NCI-H1694 treated with DMSO at 0.1 percent for 48 hours (cell line): ENCODE results near the gene GNB1.
"Not testable (repeated sequence)": the region's sequence is repeated elsewhere in the genome, so short reads cannot be mapped to it uniquely, and the experiment has no call there.

Source experiments
- DNase-seq: peaks from one replicate; lab custom pipeline; 2025; lab: John Stamatoyannopoulos, UW

GNB1 gene

DNA sequence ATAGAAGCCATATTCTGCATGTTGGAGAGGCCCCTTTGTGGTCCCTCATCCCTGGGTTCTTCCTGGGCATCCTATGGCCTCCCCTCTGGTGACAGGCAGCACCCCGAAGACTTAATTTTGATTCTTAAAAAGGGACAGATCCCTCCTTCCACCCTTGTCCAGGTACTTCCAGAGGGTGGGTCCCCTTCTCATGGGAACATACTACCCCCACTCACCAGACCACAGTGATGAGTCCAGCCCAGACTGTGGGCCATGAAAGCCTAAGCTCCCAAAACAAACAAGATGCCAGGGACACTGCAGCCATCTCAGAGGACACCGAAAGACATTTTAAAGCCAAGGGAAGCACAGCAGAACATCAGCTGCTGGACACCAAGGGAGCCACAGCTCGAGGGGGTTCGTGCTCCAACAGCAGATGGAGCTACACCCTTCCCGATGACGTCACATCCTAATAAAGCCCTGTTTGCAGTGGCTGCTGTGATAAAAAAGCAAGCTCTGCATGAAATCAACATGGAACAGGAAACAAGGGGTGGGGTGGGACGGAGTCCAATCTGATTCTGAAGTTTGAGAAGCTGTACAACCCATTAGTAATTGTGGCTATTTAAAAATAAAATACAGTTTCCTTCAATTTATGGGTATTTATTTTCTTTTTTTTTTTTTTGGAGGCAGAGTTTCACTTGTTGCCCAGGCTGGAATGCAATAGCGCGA lies 32.4 kb downstream of the GNB1 start:
- DNase-seq, result peak; percentile 22

DNA sequence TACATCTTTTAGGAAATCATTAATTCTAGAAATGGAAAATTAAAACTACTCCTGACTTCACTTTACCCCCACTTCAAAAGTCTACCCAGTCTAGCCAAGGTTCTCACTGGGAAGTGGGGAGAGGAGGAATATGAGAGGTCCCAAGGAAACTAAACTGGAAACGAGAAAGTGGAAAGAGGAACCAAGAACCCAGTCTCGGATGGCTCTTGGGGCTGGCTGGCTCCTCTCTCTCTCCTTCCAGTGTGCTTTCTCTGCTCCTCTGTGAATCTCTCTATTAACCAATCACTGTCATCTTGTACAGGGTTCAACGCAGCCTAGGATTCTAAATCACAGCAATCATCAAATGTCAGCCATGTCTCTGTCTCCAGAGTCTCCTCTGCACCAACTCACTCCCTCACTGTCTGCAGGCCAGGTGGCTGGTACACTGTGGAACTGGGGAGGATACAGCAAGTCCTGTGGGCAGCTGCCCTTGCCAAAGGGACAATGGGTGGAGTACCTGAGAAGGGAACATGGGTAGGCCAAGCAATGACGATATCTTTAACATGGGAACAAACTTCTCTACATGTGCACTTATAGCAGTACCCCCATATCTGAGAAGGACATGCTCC lies 33.7 kb downstream of the GNB1 start:
- DNase-seq, result no peak

DNA sequence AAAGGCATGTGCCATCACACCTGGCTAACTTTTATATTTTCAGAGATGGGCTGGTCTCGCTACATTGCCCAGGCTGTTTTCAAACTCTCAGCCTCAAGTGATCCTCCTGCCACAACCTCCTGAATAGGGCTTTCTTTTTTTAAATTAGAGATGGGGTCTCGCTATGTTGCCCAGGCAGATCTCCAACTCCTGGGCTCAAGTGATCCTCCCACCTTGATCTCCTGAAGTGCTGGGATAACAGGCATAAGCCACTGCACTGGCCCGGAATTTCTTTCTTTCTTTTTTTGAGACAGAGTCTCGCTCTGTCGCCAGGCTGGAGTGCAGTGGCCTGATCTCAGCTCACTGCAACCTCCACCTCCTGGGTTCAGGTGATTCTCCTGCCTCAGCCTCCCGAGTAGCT lies 34.7 kb downstream of the GNB1 start:
- DNase-seq, result not testable (repeated sequence)

DNA sequence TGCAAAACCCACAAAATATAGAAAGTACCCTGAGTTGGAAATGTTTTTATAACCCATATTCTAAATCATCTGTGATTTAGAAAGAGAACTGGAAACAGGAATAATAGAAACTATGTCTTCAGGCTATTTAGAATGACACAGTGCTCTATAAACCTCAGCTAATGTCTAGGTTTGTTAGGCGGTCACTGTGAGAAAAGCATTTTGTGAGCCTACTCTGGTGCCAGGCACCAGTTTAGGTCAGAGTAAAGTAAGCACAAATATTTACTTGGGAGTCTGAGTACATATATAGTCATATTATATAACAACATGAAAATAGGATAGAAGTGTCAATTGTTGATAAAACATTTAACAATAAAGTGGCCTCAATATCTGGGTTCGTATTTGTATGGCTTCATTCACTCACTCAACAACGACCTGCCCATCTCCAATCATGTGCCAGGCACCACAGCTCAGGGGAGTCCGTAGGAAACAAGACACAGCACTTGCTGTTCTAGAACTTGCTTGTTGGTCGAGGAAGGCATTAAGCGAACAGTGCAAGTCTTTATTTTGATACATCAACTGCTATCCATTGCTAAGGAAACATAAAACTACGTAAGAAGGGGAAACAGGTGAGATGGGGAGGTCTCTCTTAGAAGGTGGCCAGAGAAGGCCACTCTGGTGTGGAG lies 37.2 kb downstream of the GNB1 start:
- no peak for DNase-seq

DNA sequence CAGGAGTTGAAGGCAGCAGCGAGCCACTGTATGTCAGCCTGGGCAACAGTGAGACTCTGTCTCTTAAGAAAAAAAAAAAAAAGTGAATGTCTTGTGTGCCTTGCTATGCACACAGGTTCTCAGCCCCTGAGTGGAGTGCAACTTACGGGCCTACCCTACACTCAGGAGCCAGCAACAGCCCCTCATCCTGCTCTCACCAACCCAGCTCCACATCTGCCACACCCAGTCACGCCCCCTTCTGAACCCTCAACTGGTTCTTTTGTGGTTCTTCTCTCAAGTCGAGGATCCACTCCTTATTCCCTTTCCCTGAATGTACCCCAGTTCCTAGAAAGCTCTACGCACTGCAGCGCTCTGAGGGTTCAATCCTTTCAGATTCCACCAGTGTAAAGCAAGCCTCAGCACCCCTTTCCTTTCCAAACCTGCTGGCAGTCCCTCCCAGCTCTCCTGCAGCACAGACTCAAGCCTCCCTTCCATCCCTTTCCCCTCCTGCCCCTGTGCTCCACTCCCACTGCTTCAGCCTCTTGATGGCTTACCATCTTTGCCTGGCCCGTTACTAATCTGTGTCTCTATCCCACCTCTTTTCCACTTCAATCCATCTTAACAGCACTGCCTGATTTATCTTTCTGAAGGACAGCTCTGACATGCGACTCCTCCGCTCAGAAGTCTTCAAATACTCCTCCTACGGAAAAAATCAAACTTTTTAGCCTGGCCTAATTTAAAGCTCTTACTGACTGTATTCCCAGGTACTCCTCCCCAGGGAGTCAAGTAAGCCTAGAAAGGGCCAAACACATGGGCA lies 38.1 kb downstream of the GNB1 start:
- DNase-seq, result no peak

DNA sequence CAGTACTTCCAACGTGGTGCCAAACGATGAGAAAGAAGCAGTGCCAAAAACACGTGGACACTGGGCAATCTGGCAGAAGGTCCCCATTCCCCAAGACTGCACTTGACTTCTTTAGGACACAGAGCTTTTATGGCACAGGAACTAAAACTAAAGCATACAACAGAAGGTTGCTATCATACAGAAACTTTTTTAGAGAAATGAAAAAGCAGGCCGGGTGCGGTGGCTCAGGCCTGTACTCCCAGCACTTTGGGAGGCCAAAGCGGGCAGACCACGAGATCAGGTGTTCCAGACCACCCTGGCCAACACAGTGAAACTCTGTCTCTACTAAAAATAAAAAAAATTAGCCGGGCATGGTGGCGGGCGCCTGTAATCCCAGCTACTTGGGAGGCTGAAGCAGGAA lies 43.0 kb downstream of the GNB1 start:
- no peak for DNase-seq

DNA sequence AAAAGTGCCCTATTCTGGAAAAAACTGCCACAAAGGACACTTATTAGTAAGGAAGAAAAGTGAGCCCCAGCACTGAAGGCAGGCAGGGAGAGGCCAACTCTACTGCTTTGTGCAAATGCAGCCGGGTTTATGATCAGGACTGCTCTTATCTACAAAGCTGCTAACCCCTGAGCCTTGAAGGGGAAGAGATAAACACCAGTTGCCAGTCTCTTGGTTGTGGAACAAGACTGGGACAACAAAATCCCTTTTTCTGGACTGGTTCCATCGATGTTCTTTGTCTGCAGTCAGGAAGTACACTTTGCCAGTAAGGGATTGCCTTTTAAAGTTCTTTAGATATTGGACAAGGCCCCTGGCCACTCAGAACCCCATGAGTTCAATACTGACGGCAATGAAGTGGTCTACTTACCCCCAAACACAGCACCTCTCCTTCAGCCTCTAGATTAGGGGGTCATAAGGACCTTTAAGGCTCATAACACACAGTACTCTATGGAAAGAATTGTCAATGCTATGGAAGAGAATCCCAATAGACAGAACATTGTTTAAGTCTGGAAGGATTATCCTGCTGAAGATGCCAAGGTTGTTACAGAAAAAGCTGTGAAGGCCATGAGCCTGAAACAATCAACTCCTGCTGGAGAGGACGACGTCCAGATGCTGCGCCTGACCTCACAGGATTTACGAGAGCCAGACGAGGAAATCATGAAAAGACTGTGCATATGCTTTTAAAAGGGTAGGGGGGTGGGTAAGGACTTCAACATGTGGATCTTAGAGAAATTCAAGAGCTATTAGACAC lies 43.6 kb downstream of the GNB1 start:
- DNase-seq, result no peak

DNA sequence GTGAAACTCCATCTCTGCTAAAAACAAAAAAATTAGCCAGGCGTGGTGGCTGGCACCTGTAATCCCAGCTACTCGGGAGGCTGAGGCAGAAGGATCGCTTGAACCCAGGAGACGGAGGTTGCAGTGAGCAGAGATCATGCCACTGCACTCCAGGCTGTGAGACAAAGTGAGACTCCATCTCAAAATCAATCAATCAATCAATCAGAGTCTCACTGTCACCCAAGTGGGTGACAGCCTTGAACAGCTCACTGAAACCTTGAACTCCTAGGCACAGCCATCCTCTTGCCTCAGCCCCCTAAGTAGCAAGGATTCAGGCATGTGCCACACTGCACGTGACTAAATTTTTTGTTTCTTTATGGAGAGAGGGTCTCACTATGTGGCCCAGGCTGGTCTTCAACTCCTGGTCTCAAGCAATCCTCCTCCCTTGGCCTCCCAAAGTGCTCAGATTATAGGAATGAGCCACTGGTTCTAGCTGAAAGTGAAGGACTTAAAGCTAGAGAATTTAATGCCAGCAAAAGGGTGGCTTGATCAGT lies 44.4 kb downstream of the GNB1 start:
- no peak for DNase-seq

DNA sequence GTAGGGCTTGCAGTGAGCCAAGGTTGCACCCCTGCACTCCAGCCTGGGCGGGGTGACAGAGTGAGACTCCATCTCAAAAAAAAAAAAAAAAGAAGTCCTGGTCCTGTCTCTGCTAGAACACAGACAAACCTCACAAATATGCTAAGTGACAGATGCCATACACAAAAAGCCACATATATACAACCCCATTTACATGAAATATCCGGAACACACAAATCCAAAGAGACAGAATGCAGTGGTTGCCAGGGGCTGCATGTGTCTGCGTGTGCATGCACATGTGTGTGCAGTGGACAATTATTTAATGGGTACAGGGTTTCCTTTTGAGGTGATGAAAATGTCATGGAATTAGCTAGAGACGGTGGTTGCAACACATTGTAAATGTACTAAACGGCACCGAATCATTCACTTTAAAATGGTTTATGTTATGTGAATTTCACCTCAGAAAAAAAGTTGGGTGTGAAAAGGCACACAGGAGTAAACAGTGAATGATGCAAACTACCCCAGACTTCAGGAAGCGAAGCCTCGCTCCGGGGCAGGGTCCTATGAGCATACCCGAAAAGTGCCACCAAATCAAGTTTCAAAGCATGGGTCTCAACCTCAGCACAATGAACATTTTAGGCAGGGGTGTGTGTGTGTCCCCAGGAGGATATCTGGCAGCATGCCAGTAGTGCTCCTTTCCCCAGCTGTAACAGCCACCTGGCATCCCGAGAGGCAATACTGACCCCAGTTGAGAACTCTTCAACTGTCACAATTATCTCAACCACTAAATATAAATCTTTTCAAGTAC lies 48.3 kb downstream of the GNB1 start:
- peak; percentile 22 for DNase-seq

DNA sequence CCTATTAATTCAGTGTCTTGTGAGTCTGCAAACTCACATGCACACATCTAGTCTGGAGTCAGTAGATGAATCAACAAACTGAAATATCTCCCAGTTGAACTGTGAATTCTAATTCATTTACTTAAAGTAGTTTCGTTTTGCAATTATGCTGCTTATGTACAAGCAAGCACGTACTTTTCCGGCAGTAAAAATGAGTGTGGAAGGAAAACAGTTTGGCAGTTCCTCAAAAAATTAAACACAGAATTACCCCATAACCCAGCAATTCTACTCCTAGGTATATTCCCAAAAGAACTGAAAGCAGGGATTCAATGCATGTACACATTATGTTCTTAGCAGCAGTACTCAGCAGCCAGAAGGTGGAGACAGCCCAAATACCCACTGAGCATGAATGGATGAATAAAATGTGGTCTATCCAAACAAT lies 49.3 kb downstream of the GNB1 start:
- DNase-seq, result no peak

DNA sequence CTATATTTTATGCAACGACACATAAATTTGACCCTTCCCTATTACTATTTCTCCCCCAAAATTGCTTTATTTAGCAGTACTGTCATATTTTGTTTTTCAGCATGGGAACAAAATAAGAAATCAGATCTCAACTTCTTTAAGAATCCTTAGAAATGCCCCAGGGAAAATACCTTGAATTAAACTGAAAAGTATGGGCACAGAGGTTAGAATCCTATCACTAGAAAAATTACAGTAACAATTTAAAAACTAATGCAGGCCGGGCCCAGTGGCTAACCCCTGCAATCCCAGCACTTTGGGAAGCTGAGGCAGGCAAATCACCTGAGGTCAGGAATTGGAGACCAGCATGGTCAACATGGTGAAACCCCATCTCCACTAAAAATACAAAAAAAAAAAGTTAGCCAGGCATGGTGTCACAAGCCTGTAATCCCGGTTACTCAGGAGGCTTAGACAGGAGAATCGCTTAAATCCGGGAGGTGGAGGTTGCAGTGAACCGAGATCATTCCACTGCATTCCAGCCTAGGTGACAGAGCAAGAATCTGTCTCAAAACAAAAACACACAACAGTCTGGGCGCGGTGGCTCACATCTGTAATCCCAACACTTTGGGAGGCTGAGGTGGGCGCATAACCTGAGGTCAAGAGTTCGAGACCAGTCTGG lies 51.4 kb downstream of the GNB1 start:
- DNase-seq, result no peak

DNA sequence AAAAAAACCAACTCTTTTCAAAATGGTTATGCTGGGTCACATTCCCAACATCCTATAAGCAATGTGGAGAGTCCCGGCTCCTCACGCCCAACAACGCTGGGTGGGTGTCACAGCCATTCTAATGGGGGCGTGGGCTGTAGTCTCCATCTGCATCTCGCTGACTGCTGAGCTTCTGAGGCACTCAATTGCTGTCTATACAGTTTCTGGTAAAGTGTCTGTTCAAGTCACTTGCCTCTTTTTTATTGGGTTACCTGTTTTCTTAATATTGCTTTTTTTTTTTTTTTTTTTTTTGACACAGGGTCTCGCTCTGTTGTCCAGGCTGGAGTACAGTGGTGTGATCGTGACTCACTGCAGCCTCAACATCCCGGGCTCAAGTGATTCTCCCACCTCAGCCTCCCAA lies 54.8 kb downstream of the GNB1 start:
- no peak for DNase-seq

DNA sequence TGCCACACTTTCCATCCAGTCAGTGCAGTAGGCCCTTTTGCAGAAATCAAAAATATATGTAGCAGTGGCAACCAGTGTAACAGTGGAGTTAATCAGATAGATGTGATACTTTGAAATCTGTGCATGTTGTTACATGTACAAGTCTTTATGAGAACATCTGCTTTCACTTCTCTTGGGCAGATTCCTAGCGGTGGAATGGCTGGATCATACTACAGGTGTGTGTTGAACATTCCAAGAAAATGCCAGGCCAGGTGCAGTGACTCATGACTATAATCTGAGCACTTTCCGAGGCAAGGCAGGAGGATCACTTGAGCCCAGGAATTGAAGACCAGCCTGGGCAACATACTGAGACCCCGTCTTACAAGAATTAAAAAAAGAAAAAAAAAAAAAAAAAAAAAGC lies 55.3 kb downstream of the GNB1 start:
- no peak for DNase-seq

DNA sequence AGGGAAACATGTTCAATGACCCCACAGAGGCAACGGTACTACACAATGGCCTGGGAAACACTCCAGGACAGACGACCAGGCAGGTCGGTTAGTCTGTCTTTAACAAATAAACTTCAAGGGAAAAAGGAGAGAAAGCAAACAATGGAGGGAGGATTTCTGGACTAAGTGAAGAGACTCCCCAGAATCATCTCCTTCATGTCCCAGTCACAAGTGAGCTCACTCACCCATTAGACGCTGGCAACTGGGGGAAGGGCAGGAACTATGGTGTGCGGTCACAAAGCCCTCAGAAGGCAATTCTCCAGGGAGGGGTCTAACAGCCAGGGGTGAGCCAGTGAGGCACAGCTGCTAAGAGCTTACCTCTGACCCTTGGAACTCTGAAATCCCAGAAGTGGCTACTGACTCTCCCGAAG lies 57.0 kb downstream of the GNB1 start:
- no peak for DNase-seq

DNA sequence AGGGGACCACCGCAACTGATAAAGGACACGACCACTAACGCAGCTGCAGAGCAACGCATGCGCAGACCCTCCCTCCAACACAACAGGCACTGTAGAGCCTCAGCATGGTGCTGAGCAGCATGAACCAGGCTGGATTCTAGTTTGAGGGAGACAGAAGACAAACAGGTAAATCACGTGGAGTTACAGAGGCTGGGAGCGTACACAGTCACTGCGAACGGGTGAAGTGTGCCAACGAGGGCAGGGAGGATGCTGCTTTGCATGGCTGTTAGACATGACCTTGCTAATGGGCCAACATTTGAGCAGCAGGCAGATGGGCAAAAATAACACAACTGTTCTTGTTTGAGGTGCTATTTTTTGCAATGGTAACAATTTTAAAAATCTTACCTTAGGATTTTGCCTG lies 57.4 kb downstream of the GNB1 start:
- DNase-seq, result no peak

DNA sequence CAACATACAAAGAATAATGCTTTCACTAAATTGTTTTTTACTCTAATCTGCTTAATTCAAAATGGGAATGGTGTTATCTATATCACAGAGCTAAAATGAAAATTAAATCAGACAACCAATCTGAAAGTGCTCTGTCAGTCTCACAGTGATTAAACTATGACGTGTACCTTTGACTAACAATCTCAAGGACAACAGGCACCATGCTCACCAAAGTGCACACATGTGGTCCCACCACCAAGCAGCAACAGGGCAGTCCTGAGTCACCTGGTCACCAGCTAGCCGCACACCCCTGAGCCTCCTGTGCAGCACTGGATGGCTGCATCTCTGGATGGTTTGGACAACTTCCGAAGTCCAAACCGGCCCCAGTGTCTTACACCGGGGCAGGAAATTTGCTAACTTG lies 58.1 kb downstream of the GNB1 start:
- no peak for DNase-seq

DNA sequence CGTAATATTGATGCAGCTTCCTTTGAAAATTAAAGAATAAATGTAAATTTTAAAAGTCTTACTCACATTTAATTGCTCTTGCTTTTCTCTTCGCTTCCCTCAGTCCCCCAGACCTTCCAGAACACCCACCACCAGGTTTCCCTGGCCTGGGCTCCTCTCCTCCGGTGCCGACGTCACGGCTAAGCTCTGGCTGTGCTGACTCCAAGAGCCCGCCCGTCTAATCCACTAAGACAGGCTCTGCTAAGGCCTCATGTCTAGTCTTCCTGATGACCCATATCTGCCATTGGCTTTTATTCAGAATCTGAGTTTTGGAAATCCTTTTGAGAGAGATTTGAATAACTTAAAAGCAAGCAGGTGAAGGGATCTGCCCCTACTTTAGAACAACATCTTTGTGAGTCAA lies 58.7 kb downstream of the GNB1 start:
- DNase-seq, result no peak

DNA sequence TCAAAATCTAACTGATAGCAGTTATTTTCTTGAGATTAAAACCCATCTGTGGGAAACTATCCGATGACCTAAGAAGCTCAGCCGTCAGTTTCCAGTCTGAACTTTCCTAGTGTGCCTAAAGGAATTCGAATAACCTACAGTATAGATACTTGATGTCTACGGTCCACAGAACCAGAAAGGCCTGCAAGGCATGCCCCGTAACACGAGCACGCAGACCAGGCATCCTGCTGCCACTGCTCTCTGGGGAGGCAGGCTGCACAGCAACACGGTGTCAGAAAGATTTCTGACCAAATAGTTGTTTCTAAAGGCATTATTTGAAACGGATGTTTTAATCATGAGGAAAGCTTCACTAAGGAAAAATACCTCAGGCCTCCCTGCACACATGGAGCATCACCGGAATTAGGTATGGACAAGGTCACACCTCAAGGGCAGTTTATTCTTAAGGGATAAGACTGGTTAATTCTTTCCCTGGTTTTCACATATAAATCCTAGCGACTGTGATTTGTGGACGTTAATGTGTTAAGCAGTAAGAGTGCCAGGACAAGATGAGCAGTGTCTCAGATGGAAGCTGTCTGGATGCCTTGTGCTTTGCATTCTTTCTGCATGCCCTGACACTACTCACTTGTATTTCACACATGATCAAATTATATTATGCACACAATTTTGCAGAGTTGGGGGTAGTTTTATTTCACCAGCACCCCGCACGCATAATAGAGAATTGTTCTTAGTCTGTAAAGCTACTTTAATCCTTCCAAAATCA lies 63.6 kb downstream of the GNB1 start:
- DNase-seq, result no peak

DNA sequence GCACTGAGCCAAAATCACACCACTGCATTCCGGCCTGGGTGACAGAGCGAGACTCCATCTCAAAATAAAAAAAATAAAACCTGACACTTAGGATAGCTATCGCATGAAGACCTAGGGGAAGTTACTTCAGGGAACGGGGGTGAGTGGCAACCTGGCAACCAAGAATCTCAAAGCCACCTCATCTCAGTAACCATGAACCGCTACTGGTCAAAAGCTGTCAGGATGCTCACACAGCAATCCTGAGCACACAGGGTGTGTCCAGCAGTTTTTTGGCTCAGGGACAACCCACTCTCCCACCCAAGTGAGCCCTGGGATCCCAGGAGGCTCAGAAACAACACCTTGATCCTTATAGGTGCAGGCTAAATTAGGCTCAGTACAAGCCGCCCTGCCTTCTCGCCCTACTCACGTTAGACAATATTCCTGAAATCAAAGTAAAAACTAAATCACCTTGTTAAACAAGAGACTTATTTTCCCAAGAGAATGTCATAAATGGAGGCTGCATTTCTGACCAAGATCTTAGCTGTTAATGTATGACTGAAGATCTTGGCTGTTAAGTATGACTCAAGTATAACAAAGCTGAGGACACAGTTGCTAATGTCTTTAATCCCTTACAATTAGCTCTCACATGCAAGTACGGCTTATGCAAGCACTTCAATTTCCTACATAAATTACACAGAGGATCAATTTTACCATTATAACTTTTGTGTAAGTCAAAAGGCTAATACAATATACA lies 64.4 kb downstream of the GNB1 start:
- DNase-seq, result no peak
